Spleen (tissue), 11 donors: ENCODE results near the gene IL2RG. TPM values are rescaled to one million over a fixed set of nuclear protein-coding genes. Genes with fewer than 3 reads are reported as not detected.

Source experiments
- DNase-seq: peaks from one replicate; pipeline ENCODE4 v3.0.0-alpha.2; 2020
- H3K27ac ChIP-seq, 8 donors: fragments of 200-600 bp; sonication (generic) in 7 of 8; 1 replicate in 4 of 8; 2 replicates in 4 of 8; pipeline versions ENCODE4 v1.5.0 to v1.8.0; 2016 to 2021; ENCODE audit warnings: inconsistent platforms in 4 of 8, mild to moderate bottlenecking in 4 of 8, moderate library complexity in 1 of 8
- H3K27me3 ChIP-seq, 7 donors: fragments of 200-600 bp; sonication (generic) in 6 of 7; replicated peaks in 1 of 7; 1 replicate in 4 of 7; 2 replicates in 3 of 7; pipeline versions ENCODE4 v1.5.0 to v1.8.0; 2016 to 2021; ENCODE audit warnings: inconsistent platforms in 3 of 7, mild to moderate bottlenecking in 1 of 7
- H3K36me3 ChIP-seq, 6 donors: fragments of 200-600 bp; sonication (generic) in 5 of 6; 1 replicate in 4 of 6; 2 replicates in 2 of 6; pipeline versions ENCODE4 v1.5.0 to v1.8.0; 2016 to 2021; ENCODE audit warnings: inconsistent platforms in 2 of 6
- H3K4me1 ChIP-seq, 6 donors: fragments of 200-600 bp; sonication (generic) in 5 of 6; 1 replicate in 3 of 6; 2 replicates in 3 of 6; pipeline versions ENCODE4 v1.5.0 to v1.8.0; 2016 to 2021; ENCODE audit warnings: inconsistent platforms in 3 of 6
- H3K4me3 ChIP-seq, 8 donors: fragments of 200-600 bp; sonication (generic) in 7 of 8; 1 replicate in 4 of 8; 2 replicates in 4 of 8; pipeline versions ENCODE4 v1.5.0 to v1.8.0; 2016 to 2021; ENCODE audit warnings: inconsistent platforms in 4 of 8, mild to moderate bottlenecking in 4 of 8, moderate library complexity in 2 of 8
- H3K9me3 ChIP-seq, 8 donors: fragments of 200-600 bp; sonication (generic) in 7 of 8; 1 replicate in 4 of 8; 2 replicates in 4 of 8; pipeline versions ENCODE4 v1.5.0 to v1.8.0; 2016 to 2021; ENCODE audit warnings: inconsistent platforms in 4 of 8
- CTCF ChIP-seq, 11 experiments: fragments of 200-600 bp in 7 of 11; fragments of 450-650 bp in 4 of 11; sonication (generic) in 4 of 11; IDR thresholded peaks in 8 of 11; conservative IDR thresholded peaks in 3 of 11; 1 replicate in 7 of 11; 2 replicates in 4 of 11; pipeline versions ENCODE4 v1.4.0 to v1.8.0; 2016 to 2021; ENCODE audit warnings: antibody characterized with exemption in 11 of 11, inconsistent platforms in 4 of 11, mild to moderate bottlenecking in 1 of 11
- POLR2A ChIP-seq, 3 donors: fragments of 450-650 bp; IDR thresholded peaks; one replicate each; pipeline ENCODE4 v1.5.1; 2017; ENCODE audit warnings: antibody characterized with exemption in 3 of 3, mild to moderate bottlenecking in 1 of 3
- POLR2AphosphoS5 ChIP-seq, 3 donors: sonication (generic); formaldehyde crosslinking; IDR thresholded peaks; one replicate each; pipeline ENCODE4 v1.5.1; 2017; ENCODE audit warnings: antibody characterized with exemption in 3 of 3
- WGBS, 5 donors: extraction: QIAGEN DNeasy Blood & Tissue Kit in 3 of 5; methylation state at CpG; one replicate each; pipeline versions ENCODE4 v1.1.5 to v1.1.7; 2013 to 2018; 5-methylcytosine and 5-hydroxymethylcytosine counted together
- intact Hi-C: fragments of 100-400 bp; cut with DNase I; formaldehyde crosslinking; loops from one replicate; pipeline ENCODE4 v1.15.0; 2023; ENCODE audit warnings: low total_unique reads
- polyA plus RNA-seq, 3 donors: library from polyadenylated mRNA; stranded (reverse); fragments of 200-250 nt; gene quantifications; one replicate each; pipeline ENCODE4 v1.2.1, GENCODE V29; 2013
- total RNA-seq, 7 donors: library from RNA; depleted of rRNA in 3 of 7; stranded (reverse); fragments of >200 nt in 3 of 7; fragmentation: NEBNext Ultra II Directional in 4 of 7; extraction: Animal tissue kit (Norgen Biotek cat#: 25700) in 4 of 7; gene quantifications; one replicate each; pipeline versions ENCODE4 v1.1.0 to v1.2.1, GENCODE V29; 2016 to 2021
- donor health status: healthy with polysubstance abuse.
- donor health status: DM: no; HTN: no; CAD: no; lungs with moderate emphysema.
- donor health status: DM: no; HTN: no; CAD: no.
- donor health status: Bipolar disorder and iron deficiency.
- donor health status: healthy.
- donor health status: DM: no; HTN: no; CAD: no.
- donor health status: DM: yes; HTN: yes; CAD: no.

Gene IL2RG
- total and polyA plus RNA-seq, 10 donors, result 89.8 to 174 (median 124) TPM

GRCh38 chrX:71081330-71082123 lies 29.9 kb downstream of the IL2RG start:
- intact Hi-C loops, result no loop called here
- 55 to 82% (median 60%) methylated on average over 3 of the region's 3 CpGs for WGBS, 5 donors
- no peak for TF ChIP-seq POLR2AphosphoS5 (IDR thresholded peaks at IDR 0.05)
- TF ChIP-seq POLR2A (IDR thresholded peaks at IDR 0.05), result no peak
- no peak for TF ChIP-seq CTCF (IDR thresholded peaks at IDR 0.05 in 8 of 11, conservative IDR thresholded peaks at IDR 0.05 in 3 of 11)
- H3K4me1 ChIP-seq, result no peaks in the 10 kb centered on the region
- H3K4me3 ChIP-seq, result no peak overlapping the region
- H3K36me3 ChIP-seq, result no peaks in the 10 kb centered on the region
- H3K27ac ChIP-seq, result no peak overlapping the region
- peaks cover 0 to 4% (median 0%) of the 10 kb centered on the region in 7 donors for H3K27me3 ChIP-seq
- DNase-seq, result no peak
- H3K9me3 ChIP-seq, result no peaks in the 10 kb centered on the region

GRCh38 chrX:71070531-71070930 lies 40.8 kb downstream of the IL2RG start:
- H3K27ac ChIP-seq, result no peak overlapping the region
- DNase-seq, result no peak
- peaks cover 0 to 3% (median 0%) of the 10 kb centered on the region in 7 donors for H3K27me3 ChIP-seq
- H3K36me3 ChIP-seq, result peaks cover 0 to 4% (median 0%) of the 10 kb centered on the region in 6 donors
- TF ChIP-seq CTCF (IDR thresholded peaks at IDR 0.05 in 8 of 11, conservative IDR thresholded peaks at IDR 0.05 in 3 of 11) (no peak), POLR2A (IDR thresholded peaks at IDR 0.05) (no peak), POLR2AphosphoS5 (IDR thresholded peaks at IDR 0.05) (no peak)
- H3K4me3 ChIP-seq, result no peak overlapping the region
- intact Hi-C loops, result no loop called here
- peaks cover 0 to 22% (median 10%) of the 10 kb centered on the region in 6 donors for H3K4me1 ChIP-seq
- 65 to 93% (median 86%) methylated on average over 5 of the region's 5 CpGs for WGBS, 5 donors
- no peaks in the 10 kb centered on the region for H3K9me3 ChIP-seq

GRCh38 chrX:71068044-71068918 lies 43.1 kb downstream of the IL2RG start, which contains the start of gene SNX12:
Gene SNX12 (minus strand): TSS chrX:71068334. CDS start chrX:71068306, 28 bp downstream.
- TF ChIP-seq POLR2A (IDR thresholded peaks at IDR 0.05) (peak in 1 of 3 donors; percentile 25), CTCF (IDR thresholded peaks at IDR 0.05 in 8 of 11, conservative IDR thresholded peaks at IDR 0.05 in 3 of 11) (peak in 2 of 11 experiments; percentile 32 to 48), POLR2AphosphoS5 (IDR thresholded peaks at IDR 0.05) (peak; percentile 72 to 91 (median 84))
- intact Hi-C loops, result no loop called here

More at GRCh38 chrX:71068044-71068918, 43.1 kb downstream of the IL2RG start, which contains the start of gene SNX12:
- peak; percentile 94 for DNase-seq
- Histone ChIP-seq H3K36me3 (peaks cover 0 to 7% (median 0%) of the 10 kb centered on the region in 6 donors), H3K27me3 (no peaks in the 10 kb centered on the region), H3K27ac (peak within 1 kb of the TSS; percentile 72 to 93 (median 88)), H3K4me3 (peak within 1 kb of the TSS; percentile 44 to 82 (median 55)), H3K4me1 (peaks cover 0 to 22% (median 10%) of the 10 kb centered on the region in 6 donors), H3K9me3 (no peaks in the 10 kb centered on the region)
- WGBS, 5 donors, result 0 to 56% (median 10%) methylated on average over 16 to 73 of the region's 73 CpGs
